GM21786 (cell line): Measurements from ENCODE around the gene ASCL1.

Experiments
- ATAC-seq: cut with Tn5 transposase; IDR thresholded peaks from one replicate; pipeline ENCODE4 v1.9.1; 2021; ENCODE audit not compliant: unreplicated experiment

The ASCL1 gene

DNA sequence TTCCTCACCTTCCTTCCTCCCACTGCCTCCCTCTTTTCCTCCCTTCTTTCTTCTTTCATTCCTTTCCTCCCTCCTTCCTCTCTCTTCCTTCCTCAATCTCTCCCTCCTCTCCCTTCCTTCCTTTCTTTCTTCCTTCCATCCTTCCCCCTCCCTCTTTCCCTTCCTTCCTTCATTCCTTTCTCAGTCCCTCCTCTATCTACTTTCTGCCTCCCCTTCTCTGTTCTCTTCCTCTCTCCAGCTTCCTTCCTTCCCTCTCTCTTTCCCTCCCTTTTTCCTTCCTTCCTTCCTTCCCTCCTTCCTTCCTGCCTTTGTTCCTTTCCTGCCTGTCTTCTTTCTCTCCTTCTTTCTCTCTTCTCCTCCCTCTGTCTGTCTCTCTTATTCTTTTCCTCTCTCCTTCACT lies 16.1 kb downstream of the ASCL1 start:
- ATAC-seq = no peak

DNA sequence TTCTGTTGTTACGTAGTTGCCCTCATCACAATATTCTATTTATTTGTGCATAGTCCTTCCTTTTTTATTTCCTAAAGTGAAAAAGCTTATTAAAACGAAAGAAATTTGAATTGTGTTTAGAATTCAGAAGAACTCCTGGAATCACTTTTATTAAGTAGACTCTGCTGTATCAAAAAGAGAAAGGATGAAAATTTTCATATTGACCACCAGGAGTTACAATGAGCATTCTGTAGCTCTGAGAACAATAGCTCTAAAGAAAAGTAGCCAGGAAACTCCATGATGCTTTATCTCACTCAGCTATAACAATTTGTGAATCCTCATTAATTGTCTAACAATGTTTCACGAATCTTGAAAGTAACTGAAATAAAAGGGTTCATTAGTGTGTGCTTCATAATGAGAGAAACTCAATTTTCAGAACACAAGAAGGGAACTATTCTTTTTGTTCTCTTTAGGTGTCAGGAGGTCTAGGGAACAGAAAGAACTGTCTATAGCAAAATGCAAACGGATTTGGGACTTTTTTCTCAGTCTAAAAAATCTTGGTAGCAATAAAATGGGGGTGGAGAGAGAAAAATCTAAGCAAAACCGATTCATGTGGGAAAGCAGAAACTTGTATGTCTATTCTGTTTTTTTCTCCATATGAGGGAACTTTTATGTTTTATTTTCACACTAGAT lies 19.3 kb downstream of the ASCL1 start:
- no peak for ATAC-seq

DNA sequence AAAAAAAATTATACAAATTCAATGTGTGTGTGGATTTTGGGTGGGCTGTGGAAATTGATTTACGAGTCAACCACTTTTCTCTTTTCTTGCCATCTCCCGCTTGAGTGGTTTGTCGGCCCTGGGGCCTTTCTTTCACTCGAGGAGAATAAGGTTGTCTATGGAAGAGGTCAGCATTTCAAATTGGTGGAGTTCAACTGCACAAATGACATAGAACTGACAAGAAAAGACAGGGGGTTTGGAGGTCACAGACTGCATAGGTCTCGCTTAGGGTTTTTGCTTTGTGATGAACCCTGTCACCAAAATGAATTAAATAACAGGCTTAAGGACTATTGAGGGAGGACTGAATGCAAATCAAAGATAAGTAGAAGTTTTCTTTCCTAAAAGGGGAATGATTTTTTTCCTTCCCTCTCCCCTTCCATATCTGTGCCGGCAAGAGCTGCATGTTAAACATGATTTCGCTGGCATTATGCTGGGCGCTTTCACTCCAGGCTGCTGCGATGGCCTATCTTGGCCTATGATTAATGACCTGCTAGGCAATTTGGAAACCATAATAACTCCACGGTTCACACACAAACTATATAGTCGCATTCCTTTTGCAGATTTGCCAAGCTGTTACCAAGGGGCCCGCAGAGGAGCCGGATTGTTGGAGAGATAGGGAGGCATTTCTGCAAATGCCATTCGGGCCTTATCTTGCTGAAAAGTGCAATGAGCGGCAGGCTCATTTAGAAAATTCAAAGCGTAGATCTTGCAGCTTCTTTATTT lies 20.7 kb downstream of the ASCL1 start:
- ATAC-seq = no peak

DNA sequence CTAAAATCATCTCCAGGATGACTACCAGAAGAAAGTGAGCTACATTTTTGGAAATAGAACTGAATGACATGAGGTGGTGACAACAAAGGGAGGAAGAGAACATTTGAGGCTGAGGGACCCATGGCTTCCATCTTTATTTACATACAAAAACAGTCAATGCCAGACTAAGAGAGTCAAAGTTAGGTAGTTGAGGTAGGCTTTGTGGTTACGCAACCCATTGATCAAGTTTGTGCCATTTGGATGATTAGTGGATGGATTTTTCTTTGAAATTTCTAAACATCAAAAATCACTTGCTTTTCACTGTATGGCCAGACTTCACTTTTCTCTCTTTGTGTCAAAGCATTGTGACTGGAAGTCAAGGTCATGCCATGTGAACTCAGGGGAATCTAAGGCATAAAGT lies 22.9 kb downstream of the ASCL1 start:
- no peak for ATAC-seq

DNA sequence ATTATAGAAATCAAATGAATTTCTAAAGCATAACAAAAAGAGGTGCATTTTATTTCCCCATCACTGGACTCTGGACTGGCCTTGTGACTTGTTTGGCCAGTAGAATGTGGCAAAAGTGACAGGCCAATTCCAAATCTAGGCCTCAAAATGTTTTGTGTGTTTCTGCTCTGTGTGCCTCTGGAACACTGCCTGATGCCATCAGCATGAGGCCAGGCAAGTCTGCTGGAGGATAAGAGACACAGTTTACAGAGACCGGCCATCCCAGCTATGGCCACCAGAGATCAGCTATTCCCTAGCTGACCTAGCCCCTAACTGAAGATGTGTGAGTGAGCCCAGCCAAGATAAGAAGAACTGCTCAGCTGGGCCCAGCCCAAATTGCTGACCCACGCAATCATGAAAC lies 32.9 kb downstream of the ASCL1 start:
- ATAC-seq = no peak

DNA sequence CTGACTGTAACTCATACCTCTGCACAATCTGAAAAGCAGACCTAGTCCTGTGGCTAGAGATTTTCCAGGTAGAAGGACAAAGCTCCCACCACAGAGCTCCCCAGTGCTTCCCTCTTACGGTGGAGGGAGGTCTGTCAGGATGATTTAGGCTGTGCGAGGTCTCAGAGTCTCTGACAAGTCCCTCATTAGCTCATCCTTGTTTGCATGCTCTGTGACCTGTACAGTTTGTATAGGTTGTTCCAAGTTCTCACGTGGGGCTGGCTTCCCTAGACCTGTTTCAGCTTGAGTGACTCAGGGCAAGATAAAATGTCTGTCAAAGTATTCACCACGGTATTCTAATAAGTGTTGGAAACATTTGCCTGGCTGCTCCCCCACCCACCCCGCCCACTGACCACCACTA lies 34.8 kb downstream of the ASCL1 start:
- no peak for ATAC-seq

DNA sequence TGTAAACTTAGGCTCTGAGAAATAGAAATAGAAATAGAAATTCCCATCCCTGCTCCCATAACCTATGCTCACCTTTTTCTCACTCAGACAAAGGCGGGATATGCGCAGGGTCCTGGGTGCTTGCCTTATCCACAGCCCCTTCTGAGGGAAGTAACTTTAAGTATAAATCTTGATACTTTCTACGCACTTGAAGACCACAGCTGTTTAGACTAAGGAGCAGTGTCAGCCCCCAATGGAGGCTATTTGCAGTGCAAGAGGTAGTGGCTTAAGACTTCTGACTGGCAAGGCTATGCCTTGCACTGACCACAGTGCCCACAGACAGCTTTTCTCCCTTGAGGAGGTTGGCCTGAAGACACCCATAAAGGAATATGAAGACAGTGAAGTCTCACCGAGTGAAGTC lies 35.2 kb downstream of the ASCL1 start:
- ATAC-seq = no peak

DNA sequence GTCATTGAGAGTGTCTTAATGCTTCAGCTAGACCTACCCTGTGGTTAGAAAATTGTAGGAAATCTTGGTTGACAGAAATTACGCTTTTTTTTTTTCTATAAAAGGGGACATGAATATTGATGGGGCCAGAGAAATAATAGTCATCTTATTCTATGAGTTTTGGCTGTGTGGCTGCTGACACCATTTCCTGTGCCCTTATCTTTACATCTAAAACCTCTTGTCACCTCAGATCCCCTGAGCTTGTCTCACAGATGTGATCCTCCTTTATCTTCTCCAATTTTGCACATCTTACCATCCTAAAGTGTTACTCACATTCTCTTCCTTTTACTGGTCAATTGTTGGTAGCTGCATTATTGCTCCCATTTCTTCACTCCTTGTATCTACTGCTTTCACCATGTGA lies 36.1 kb downstream of the ASCL1 start:
- no peak for ATAC-seq

DNA sequence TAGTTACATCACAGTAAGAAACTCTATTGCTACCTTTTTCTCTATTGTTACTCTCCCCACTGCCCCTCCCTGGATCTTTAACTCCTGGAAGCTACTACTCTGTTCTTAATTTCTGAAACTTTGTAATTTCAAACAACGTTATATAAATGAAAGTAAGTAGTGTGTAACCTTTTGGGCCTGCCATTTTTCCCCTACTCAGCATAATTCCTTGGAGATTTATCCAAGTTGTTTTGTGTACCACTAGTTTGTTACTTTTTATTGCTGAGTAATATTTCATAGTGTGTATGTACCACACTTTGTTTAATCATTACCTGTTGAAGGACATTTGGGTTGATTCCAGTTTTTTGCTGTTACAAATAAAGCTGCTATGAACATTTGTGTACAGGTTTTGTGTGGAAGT lies 37.9 kb downstream of the ASCL1 start:
- ATAC-seq = no peak
